Ascending aorta (tissue), 2 donors: ENCODE measurements around the gene PXK. TPM values are rescaled to one million over a fixed set of nuclear protein-coding genes. Genes with fewer than 3 reads are reported as not detected.

Source experiments
- DNase-seq, 2 donors: peaks; one replicate each; pipeline ENCODE4 v3.0.0-alpha.2; 2019; ENCODE audit warnings: low spot score in 2 of 2
- H3K27ac ChIP-seq, 2 donors: fragments of 200-600 bp; sonication (generic); one replicate each; pipeline ENCODE4 v1.5.1; 2016 to 2017; ENCODE audit warnings: mild to moderate bottlenecking in 1 of 2
- H3K27me3 ChIP-seq: fragments of 200-600 bp; sonication (generic); one replicate; pipeline ENCODE4 v1.5.1; 2017
- H3K36me3 ChIP-seq, 2 donors: fragments of 200-600 bp; sonication (generic); one replicate each; pipeline ENCODE4 v1.5.1; 2016
- H3K4me1 ChIP-seq, 2 donors: fragments of 200-600 bp; sonication (generic); one replicate each; pipeline ENCODE4 v1.5.1; 2016 to 2017; ENCODE audit warnings: mild to moderate bottlenecking in 1 of 2
- H3K4me3 ChIP-seq, 2 donors: fragments of 200-600 bp; sonication (generic); one replicate each; pipeline ENCODE4 v1.5.1; 2016 to 2017; ENCODE audit warnings: mild to moderate bottlenecking in 1 of 2
- H3K9me3 ChIP-seq, 2 donors: fragments of 200-600 bp; sonication (generic); one replicate each; pipeline ENCODE4 v1.5.1; 2016
- CTCF ChIP-seq, 3 experiments: fragments of 200-600 bp in 2 of 3; fragments of 450-650 bp in 1 of 3; sonication (generic) in 2 of 3; IDR thresholded peaks; one replicate each; pipeline ENCODE4 v1.5.1; 2016 to 2019; ENCODE audit warnings: antibody characterized with exemption in 3 of 3, mild to moderate bottlenecking in 1 of 3, moderate library complexity in 1 of 3
- intact Hi-C: fragments of 100-400 bp; cut with DNase I; formaldehyde crosslinking; loops from one replicate; pipeline ENCODE4 v1.15.1; 2023
- total RNA-seq: library from RNA; depleted of rRNA; stranded (reverse); fragments of >200 nt; gene quantifications from one replicate; pipeline ENCODE4 v1.1.0, GENCODE V29; 2016

PXK gene
- total RNA-seq, 1 donor from 2014 or later = 14.8 TPM

- Histone ChIP-seq H3K36me3 (no peaks in the 10 kb centered on the region), H3K9me3 (no peaks in the 10 kb centered on the region), H3K4me3 (no peak overlapping the region), H3K27ac (no peak overlapping the region), H3K27me3 (no peaks in the 10 kb centered on the region), H3K4me1 (no peaks in the 10 kb centered on the region)
- intact Hi-C loops = no loop called here
- no peak for TF ChIP-seq CTCF (IDR thresholded peaks at IDR 0.05)
- no peak for DNase-seq
Observed at GRCh38 chr3:58369876-58370275, 37.2 kb downstream of the PXK start.

GRCh38 chr3:58370407-58370806 lies 37.7 kb downstream of the PXK start:
- no peak for TF ChIP-seq CTCF (IDR thresholded peaks at IDR 0.05)
- H3K36me3 ChIP-seq = no peaks in the 10 kb centered on the region
- no peak overlapping the region for H3K27ac ChIP-seq
- DNase-seq = no peak
- no peaks in the 10 kb centered on the region for H3K9me3 ChIP-seq
- H3K4me3 ChIP-seq = no peak overlapping the region
- intact Hi-C loops = no loop called here
- H3K4me1 ChIP-seq = no peaks in the 10 kb centered on the region
- H3K27me3 ChIP-seq = no peaks in the 10 kb centered on the region

GRCh38 chr3:58371754-58372153 lies 39.1 kb downstream of the PXK start:
- intact Hi-C loops = no loop called here
- H3K9me3 ChIP-seq = no peaks in the 10 kb centered on the region
- no peak for DNase-seq
- H3K27ac ChIP-seq = no peak overlapping the region
- H3K36me3 ChIP-seq = no peaks in the 10 kb centered on the region
- no peaks in the 10 kb centered on the region for H3K27me3 ChIP-seq
- no peak overlapping the region for H3K4me3 ChIP-seq
- H3K4me1 ChIP-seq = no peaks in the 10 kb centered on the region
- no peak for TF ChIP-seq CTCF (IDR thresholded peaks at IDR 0.05)

- Histone ChIP-seq H3K9me3 (no peaks in the 10 kb centered on the region), H3K36me3 (no peaks in the 10 kb centered on the region), H3K4me3 (no peak overlapping the region), H3K27me3 (no peaks in the 10 kb centered on the region), H3K27ac (no peak overlapping the region), H3K4me1 (no peaks in the 10 kb centered on the region)
- no peak for TF ChIP-seq CTCF (IDR thresholded peaks at IDR 0.05)
- intact Hi-C loops = no loop called here
- DNase-seq = no peak
Observed at GRCh38 chr3:58375254-58375653, 42.6 kb downstream of the PXK start.

- H3K36me3 ChIP-seq = no peaks in the 10 kb centered on the region
- intact Hi-C loops = no loop called here
Observed at GRCh38 chr3:58377168-58377567, 44.5 kb downstream of the PXK start.

More at GRCh38 chr3:58377168-58377567, 44.5 kb downstream of the PXK start:
- Histone ChIP-seq H3K4me3 (no peak overlapping the region), H3K9me3 (no peaks in the 10 kb centered on the region), H3K27me3 (no peaks in the 10 kb centered on the region), H3K27ac (no peak overlapping the region), H3K4me1 (no peaks in the 10 kb centered on the region)
- TF ChIP-seq CTCF (IDR thresholded peaks at IDR 0.05) = no peak
- DNase-seq = no peak
